Measurements from ENCODE around the gene WFIKKN2. TPM values are rescaled to one million over a fixed set of nuclear protein-coding genes. Genes with fewer than 3 reads are reported as not detected.

The WFIKKN2 gene
- total and polyA plus RNA-seq, 2 of the 13 experiments (the other 11 are each of a cell fraction or from before 2014, with no cell fraction given) = not detected

- TF ChIP-seq ETS1 (CRISPR knock-in tag; IDR thresholded peaks at IDR 0.05) (no peak), CBX1 (IDR thresholded peaks at IDR 0.05; ENCODE audit: low read depth) (peak; percentile 17), CENPBD1 (CRISPR knock-in tag; IDR thresholded peaks at IDR 0.05; ENCODE audit: borderline replicate concordance, low read depth) (no peak), ZNF414 (CRISPR knock-in tag; IDR thresholded peaks at IDR 0.05) (peak; percentile 88; the same call in 1 of the 2 replicates), ZNF142 (CRISPR knock-in tag; IDR thresholded peaks at IDR 0.05) (no peak), ZNF646 (CRISPR knock-in tag; IDR thresholded peaks at IDR 0.05) (peak; percentile 72), MLXIP (CRISPR knock-in tag; IDR thresholded peaks at IDR 0.05; ENCODE audit: borderline replicate concordance) (no peak), ARNT (IDR thresholded peaks at IDR 0.05) (no peak), ZNF484 (CRISPR knock-in tag; IDR thresholded peaks at IDR 0.05; ENCODE audit: borderline replicate concordance, low read depth) (no peak)
Observed at GRCh38 chr17:50884439-50885311, 49.3 kb downstream of the WFIKKN2 start (continued).
